HUDEP-2 (cell line): Measurements from ENCODE around the gene PIKFYVE.
"Not testable (repeated sequence)": the region's sequence is repeated elsewhere in the genome, so short reads cannot be mapped to it uniquely, and the experiment has no call there.

Experiments
- DNase-seq, 76 experiments: peaks; one replicate each; lab custom pipeline; 2025; ENCODE audit not compliant: unreplicated experiment in 76 of 76; lab: John Stamatoyannopoulos, UW

Gene PIKFYVE

GRCh38 chr2:208254871-208255556 lies 11.0 kb upstream of the PIKFYVE start, which contains the start of gene IDH1:
TSS of gene IDH1 (minus strand) at chr2:208255071. CDS start at chr2:208251551, 3,520 bp downstream.
- DNase-seq = peak in 75 of 76 experiments; percentile 32 to 96 (median 85)

DNA sequence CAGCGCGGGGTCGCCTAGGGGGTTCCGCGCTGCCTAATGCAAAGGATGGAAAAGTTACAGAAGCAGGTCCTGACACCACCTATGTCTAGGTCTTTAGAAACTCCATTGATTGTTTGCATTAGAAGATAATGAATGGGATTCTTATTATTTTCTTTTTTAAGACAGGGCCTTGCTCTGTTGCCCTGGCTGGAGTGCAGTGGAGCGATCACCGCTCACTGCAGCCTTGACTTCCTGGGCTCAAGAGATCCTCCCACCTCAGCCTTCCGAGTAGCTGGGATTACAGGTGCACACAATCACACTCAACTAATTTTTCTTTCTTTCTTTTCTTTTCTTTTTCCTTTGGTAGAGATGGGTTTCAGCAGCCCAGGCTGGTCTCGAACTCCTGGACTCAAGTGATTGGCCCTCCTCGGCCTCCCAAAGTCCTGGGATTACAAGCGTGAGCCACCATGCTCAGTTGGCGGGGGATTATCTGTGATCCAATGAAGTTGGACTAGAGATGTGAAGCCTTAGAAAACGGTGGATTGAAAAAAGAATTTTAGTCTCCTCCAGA lies 10.4 kb upstream of the PIKFYVE start:
- DNase-seq = no peak

DNA sequence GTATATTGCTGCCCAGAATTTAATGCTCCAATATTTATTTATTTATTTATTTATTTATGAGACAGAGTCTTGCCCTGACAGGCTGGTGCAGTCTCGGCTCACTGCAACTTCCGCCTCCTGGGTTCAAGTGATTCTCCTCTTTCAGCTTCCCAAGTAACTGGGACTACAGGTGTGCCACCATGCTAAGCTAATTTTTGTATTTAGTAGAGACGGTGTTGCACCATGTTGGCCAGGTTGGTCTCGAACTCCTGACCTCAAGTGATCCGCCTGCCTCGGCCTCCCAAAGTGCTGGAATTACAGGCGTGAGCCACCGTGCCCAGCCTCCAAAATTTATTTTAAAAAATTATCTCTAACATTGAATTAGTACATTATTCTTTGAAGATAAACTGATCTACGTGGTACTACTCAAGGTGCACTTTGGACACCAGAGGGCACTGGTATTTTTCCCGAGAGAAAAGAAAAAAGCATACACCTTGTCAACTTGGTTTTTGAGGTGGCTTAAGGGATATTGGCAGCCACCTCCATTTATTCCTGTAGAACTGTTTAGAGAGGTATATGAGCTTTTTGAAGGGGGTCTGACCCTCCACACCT lies 9.8 kb upstream of the PIKFYVE start:
- peak in 2 of 76 experiments; percentile 8 to 20 for DNase-seq

GRCh38 chr2:208256849-208257813 lies 8.9 kb upstream of the PIKFYVE start:
- DNase-seq = not testable (repeated sequence)

DNA sequence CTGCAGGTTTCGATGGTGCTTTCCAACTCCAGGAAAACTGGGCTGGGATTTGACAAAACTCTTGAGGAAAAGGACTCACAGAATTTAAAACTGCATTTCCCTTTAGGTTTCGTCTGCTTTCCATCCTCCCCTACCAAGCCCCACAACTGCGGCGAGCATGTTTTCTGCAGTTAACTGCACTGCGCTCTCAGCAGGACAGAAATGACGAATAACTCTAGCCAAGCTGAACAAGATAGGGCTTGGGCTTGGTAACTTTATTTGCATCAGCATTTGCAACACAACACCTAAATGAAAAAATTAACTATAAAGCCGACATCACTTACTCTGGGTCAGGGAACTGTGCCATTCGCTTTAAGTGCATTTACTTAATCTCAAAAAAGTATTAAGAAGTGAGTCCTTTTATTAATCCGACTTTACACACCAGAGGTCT lies 669 bp upstream of the PIKFYVE start:
- DNase-seq = peak in 4 of 76 experiments; percentile 7 to 45 (median 28)

DNA sequence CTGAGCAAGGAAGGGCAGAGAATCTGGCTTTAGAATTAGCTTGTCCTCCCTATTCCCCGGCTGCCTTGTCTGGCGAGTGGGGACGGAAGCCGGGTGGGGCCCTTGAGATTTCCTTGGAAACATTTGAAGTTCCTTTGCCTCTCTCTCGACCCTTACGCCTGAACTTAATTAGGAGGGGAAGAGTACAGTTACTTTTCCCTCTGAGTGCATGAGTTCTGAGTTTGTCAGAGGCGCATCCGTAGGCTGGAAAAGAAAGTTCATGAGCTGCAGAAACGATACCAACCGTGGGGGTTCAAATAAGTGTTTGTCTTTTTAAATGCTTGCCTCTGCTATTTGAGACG lies 468 bp downstream of the PIKFYVE start:
- peak in 3 of 76 experiments; percentile 11 to 42 (median 21) for DNase-seq

DNA sequence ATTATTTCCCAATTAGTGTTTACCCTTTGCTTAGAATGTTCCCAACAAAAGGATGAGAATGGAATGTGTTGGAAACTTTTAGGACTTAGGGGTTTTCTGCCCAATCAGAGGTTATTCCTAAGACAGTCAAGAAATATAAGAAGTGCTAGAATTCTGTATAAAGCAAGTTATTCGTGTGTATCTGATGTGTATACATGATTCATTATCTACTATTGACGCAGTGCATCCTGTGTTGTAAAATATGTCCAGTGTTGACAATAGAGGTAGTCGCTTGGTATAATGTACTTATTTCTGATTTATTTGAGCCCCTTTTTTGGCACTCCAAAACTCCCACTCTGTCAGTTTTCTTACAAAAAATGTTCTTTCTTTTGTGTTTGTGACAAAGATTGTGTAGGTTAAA lies 881 bp downstream of the PIKFYVE start:
- DNase-seq = no peak

- not testable (repeated sequence) for DNase-seq
Observed at GRCh38 chr2:208267526-208267925, 1.5 kb downstream of the PIKFYVE start.

DNA sequence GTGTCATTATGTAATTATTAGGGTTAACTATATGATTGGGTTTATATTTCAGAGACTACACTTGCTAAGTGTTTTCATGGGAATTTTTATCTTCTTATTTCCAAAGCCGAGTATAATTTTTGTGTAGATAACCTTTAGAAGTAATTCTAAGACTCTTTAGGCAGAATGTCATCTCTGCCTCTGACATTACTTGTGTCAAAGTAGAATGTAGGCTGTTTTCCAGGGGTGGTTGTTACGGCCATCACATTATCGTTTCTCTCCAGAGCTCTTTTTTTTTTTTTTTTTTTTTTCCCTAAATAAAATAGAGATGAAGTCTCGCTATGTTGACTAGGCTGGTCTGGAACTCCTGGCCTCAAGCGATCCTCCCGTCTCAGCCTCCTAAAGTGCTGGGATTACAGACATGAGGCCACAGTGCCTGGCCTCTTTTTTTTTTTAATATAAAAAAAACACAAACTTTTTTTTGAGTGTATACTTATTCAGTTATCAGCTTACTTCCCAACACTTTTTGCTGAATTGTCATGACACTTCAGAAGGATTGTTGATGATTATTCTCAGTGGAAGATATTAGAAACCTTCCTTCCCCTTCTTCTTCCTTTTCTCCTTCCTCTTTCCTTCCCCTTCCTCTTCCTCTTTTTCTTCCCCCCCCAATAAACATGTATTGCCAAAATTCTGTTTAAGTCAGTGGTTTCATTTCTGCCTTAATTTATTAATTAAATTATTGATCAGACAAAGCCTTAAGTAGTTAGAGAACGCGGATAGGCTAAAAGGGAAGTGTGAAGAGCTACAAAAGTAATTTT lies 2.3 kb downstream of the PIKFYVE start:
- peak in 2 of 76 experiments; percentile 19 to 20 for DNase-seq

DNA sequence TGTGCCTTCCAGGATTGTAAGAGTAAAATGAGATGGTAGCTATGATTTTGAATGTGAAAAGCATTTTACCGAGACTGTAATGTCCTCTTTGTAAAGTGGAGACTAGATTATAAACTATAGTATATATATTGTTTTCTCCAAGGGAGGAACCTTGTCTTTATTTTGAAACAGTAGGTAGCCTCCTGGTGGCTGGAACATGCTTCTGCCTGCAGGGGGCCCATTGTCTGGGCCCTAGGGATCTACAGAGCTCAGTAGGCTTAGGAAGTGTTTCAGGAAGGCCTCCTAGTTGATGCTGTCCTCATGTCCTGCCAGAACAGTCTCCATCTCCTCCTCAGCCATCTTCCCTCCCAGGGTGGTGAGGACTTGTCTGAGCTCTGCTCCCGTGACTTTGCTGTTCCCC lies 3.0 kb downstream of the PIKFYVE start:
- DNase-seq = peak in 8 of 76 experiments; percentile 0 to 23 (median 16)

- DNase-seq = no peak
Observed at GRCh38 chr2:208274748-208275147, 8.7 kb downstream of the PIKFYVE start.

GRCh38 chr2:208278549-208278948 lies 12.5 kb downstream of the PIKFYVE start:
- DNase-seq = no peak

GRCh38 chr2:208279236-208279635 lies 13.2 kb downstream of the PIKFYVE start:
- no peak for DNase-seq

- no peak for DNase-seq
Observed at GRCh38 chr2:208280234-208280633, 14.2 kb downstream of the PIKFYVE start.

DNA sequence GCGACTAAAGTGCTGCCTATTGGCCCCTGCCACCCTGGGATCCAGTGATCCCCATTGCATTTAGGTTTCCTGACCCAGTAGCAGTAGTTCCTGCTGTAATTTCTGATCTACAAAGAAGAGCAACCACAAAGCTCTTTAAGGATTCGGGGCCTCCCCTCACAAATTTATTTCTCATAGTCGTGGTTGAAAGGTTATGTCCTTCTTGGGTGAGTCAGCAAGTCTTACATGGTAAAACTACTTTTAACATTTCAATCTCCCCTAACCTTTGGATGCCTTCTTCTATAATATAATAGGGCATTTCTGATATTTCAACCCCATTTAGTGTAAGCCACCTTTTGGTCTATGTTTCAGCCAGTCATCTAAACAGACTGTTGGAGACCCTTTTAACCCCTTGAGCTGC lies 14.9 kb downstream of the PIKFYVE start:
- no peak for DNase-seq

GRCh38 chr2:208285853-208286252 lies 19.8 kb downstream of the PIKFYVE start:
- peak in 2 of 76 experiments; percentile 7 to 20 for DNase-seq

DNA sequence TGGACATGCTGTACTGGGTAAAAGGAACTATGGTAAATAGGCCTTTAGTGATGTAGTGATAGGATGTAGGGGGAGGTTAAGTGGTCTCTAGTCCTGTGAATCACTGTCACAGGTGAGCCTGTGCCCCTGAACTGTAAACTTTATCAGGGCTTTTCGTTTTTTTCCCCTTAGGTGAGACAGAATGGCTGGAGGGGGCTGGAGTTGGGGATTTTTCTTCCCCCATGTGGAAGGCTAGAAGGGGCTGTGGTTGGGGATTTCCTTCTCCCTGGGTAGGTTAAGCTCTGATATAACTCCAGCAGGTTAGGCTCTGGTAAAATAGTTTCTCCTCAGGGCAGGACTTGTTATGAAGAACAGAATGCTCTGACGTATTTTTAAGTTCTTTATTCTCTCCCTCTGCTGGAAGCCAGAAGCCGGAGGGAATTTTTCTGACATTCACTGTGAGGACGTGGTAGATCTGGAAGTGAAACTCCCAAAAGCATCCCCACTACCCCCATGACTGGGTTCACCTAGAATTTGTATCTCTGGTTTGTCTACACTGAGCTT lies 28.5 kb downstream of the PIKFYVE start:
- DNase-seq = no peak

DNA sequence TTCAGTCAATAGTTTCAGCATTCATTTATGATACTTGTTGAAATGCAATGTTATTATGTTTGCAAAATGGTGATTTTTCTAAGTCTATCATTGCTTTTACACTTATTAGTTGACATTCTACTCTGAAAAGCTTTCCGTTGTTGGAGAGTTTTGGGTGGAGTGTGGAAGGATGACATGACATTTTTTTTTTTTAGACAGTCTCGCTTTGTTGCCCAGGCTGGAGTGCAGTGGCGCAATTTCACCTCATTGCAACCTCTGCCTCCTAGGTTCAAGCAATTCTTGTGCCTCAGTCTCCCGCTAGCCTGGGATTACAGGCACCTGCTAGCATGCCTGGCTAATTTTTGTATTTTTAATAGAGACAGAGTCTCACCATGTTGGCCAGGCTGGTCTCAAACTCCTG lies 29.8 kb downstream of the PIKFYVE start:
- DNase-seq = no peak

GRCh38 chr2:208296610-208297009 lies 30.6 kb downstream of the PIKFYVE start:
- DNase-seq = no peak

GRCh38 chr2:208297961-208298360 lies 31.9 kb downstream of the PIKFYVE start:
- DNase-seq = no peak
